ENCODE measurements around the gene C4orf36. TPM values are rescaled to one million over a fixed set of nuclear protein-coding genes. Genes with fewer than 3 reads are reported as not detected.

The C4orf36 gene
- total and polyA plus RNA-seq, 2 donors (not counting 1 experiment from before 2014, with no cell fraction given), result 0.24 TPM; not detected in 1

DNA sequence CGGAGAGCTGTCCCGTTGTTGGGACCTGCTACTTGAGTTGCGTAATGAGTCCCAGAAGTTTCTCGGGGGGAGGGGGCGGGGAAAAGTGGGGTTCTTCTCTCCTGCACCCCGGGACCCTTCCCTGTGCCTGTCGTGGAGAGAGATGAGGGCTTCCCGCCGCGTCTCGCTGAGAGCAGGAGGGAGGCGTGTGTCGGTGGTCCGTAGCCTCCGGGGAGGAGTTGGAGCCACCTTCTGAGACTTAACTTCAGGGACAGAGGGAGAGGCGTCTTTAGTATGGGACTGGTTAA, 43.3 kb upstream of the C4orf36 start:
- Histone ChIP-seq H3K79me2 (ENCODE audit: control insufficient read depth, insufficient read depth, low read length) (peaks cover 35% of the 10 kb centered on the region), H3K4me3 (ENCODE audit: control extremely low read depth in 1 of 5, extremely low read depth in 1 of 5, insufficient read depth in 1 of 5, low read depth in 2 of 5, low read length in 4 of 5) (peak overlapping the region; percentile 73 to 92 (median 78)), H3K4me1 (ENCODE audit: control insufficient read depth in 2 of 2, insufficient read depth in 2 of 2, low read length in 2 of 2) (peaks cover 48 to 55% of the 10 kb centered on the region in 2 donors), H3K9me3 (ENCODE audit: control extremely low read depth in 1 of 3, control insufficient read depth in 2 of 3, insufficient read depth in 1 of 3, low read length in 2 of 3) (no peaks in the 10 kb centered on the region), H4K20me1 (ENCODE audit: control insufficient read depth, insufficient read depth, low read length, poor library complexity, severe bottlenecking) (no peaks in the 10 kb centered on the region), H2AFZ (ENCODE audit: insufficient read depth, low read depth, low read length, poor library complexity, severe bottlenecking) (peak overlapping the region; percentile 90), H3K4me2 (replicated peaks; ENCODE audit: low read depth, low read length, poor library complexity, severe bottlenecking) (peak overlapping the region; percentile 95), H3K36me3 (replicated peaks in 1 of 2; ENCODE audit: control extremely low read depth in 1 of 2, control insufficient read depth in 1 of 2, extremely low read depth in 1 of 2, insufficient read depth in 2 of 2, low read length in 1 of 2) (no peaks in the 10 kb centered on the region), H3K27me3 (replicated peaks in 1 of 4; ENCODE audit: control extremely low read depth in 1 of 4, control insufficient read depth in 3 of 4, insufficient read depth in 4 of 4, low read length in 3 of 4) (no peaks in the 10 kb centered on the region), H3K27ac (ENCODE audit: low read length in 2 of 2) (peak overlapping the region; percentile 79 to 86), H3K9ac (ENCODE audit: low read length) (peak overlapping the region; percentile 73)
- Mint-ChIP-seq H3K27ac (peak overlapping the region; percentile 95), H3K9me3 (ENCODE audit: insufficient read depth) (no peaks in the 10 kb centered on the region), H3K27me3 (no peaks in the 10 kb centered on the region), H3K4me3 (peak overlapping the region; percentile 87), H3K4me1 (peaks cover 49% of the 10 kb centered on the region)
- TF ChIP-seq EZH2 (IDR thresholded peaks at IDR 0.05; ENCODE audit: borderline replicate concordance, insufficient read depth, low read depth, low read length, poor library complexity, severe bottlenecking) (no peak), CTCF (IDR thresholded peaks at IDR 0.05) (no peak)
- ChIA-PET CTCF (interaction anchor here (0.6 to 8.5 kb wide), 11 partner anchors 10 to 216 kb away, joined by 3 to 109 read pairs (median 6); no protein-coding TSS in a partner anchor), POLR2A (interaction anchor here (0.6 to 3.1 kb wide), 11 partner anchors 13 to 341 kb away, joined by 3 to 51 read pairs (median 5); partner anchors contain the start of gene PTPN13)
- ATAC-seq (ENCODE audit: low read depth), result no peak
- intact Hi-C loops (cut with micrococcal nuclease), result loop anchor here (2.0 to 5.0 kb wide), 4 partner anchors 25 to 1349 kb away; partner anchors contain the start of genes NUDT9 and PPM1K
- no peak for DNase-seq
- WGBS (ENCODE audit: insufficient coverage), result 0% methylated on average over 14 of the region's 16 CpGs

GRCh38 chr4:86934771-86935565, 42.7 kb upstream of the C4orf36 start, which contains the start of gene AFF1:
AFF1 (plus strand) TSS chr4:86935011; CDS start chr4:86948534, 13,523 bp downstream.
- Histone ChIP-seq H3K4me1 (ENCODE audit: control insufficient read depth in 2 of 2, insufficient read depth in 2 of 2, low read length in 2 of 2) (peaks cover 43 to 50% of the 10 kb centered on the region in 2 donors), H4K20me1 (ENCODE audit: control insufficient read depth, insufficient read depth, low read length, poor library complexity, severe bottlenecking) (no peaks in the 10 kb centered on the region), H3K79me2 (ENCODE audit: control insufficient read depth, insufficient read depth, low read length) (peaks cover 30% of the 10 kb centered on the region), H3K9me3 (ENCODE audit: control extremely low read depth in 1 of 3, control insufficient read depth in 2 of 3, insufficient read depth in 1 of 3, low read length in 2 of 3) (no peaks in the 10 kb centered on the region), H3K27me3 (replicated peaks in 1 of 4; ENCODE audit: control extremely low read depth in 1 of 4, control insufficient read depth in 3 of 4, insufficient read depth in 4 of 4, low read length in 3 of 4) (no peaks in the 10 kb centered on the region), H2AFZ (ENCODE audit: insufficient read depth, low read depth, low read length, poor library complexity, severe bottlenecking) (peak within 1 kb of the TSS; percentile 90), H3K9ac (ENCODE audit: low read length) (peak within 1 kb of the TSS; percentile 73), H3K27ac (ENCODE audit: low read length in 2 of 2) (peak within 1 kb of the TSS; percentile 79 to 86), H3K4me2 (replicated peaks; ENCODE audit: low read depth, low read length, poor library complexity, severe bottlenecking) (peak within 1 kb of the TSS; percentile 95), H3K36me3 (replicated peaks in 1 of 2; ENCODE audit: control extremely low read depth in 1 of 2, control insufficient read depth in 1 of 2, extremely low read depth in 1 of 2, insufficient read depth in 2 of 2, low read length in 1 of 2) (no peaks in the 10 kb centered on the region), H3K4me3 (ENCODE audit: control extremely low read depth in 1 of 5, extremely low read depth in 1 of 5, insufficient read depth in 1 of 5, low read depth in 2 of 5, low read length in 4 of 5) (peak within 1 kb of the TSS; percentile 73 to 92 (median 83))
- peak; percentile 68 for ATAC-seq (ENCODE audit: low read depth)
- peak; percentile 95 for DNase-seq
- Mint-ChIP-seq H3K4me1 (peaks cover 44% of the 10 kb centered on the region), H3K9me3 (ENCODE audit: insufficient read depth) (no peaks in the 10 kb centered on the region), H3K4me3 (peak within 1 kb of the TSS; percentile 91), H3K27ac (peak within 1 kb of the TSS; percentile 95), H3K27me3 (no peaks in the 10 kb centered on the region)
- POLR2A ChIA-PET, result interaction anchor here (0.6 to 3.1 kb wide), 14 partner anchors 48 to 341 kb away, joined by 3 to 51 read pairs (median 4); partner anchors contain the start of gene PTPN13
- CTCF ChIA-PET, result interaction anchor here (0.6 to 8.5 kb wide), 25 partner anchors 10 to 1350 kb away, joined by 3 to 109 read pairs (median 4); partner anchors contain the start of gene PPM1K
- TF ChIP-seq CTCF (IDR thresholded peaks at IDR 0.05) (no peak), EZH2 (IDR thresholded peaks at IDR 0.05; ENCODE audit: borderline replicate concordance, insufficient read depth, low read depth, low read length, poor library complexity, severe bottlenecking) (no peak)
- intact Hi-C loops (cut with micrococcal nuclease), result loop anchor here (1.0 to 5.0 kb wide), 7 partner anchors 13 to 1350 kb away; partner anchors contain the start of genes NUDT9 and PPM1K
- under 1% methylated on average over 84 of the region's 97 CpGs for WGBS (ENCODE audit: insufficient coverage)
